H9 (cell line): ENCODE measurements around the gene TLK1. TPM values are rescaled to one million over a fixed set of nuclear protein-coding genes. Genes with fewer than 3 reads are reported as not detected.

Experiments
- DNase-seq: peaks from one replicate; pipeline ENCODE4 v3.0.0-alpha.2; 2017
- H2AFZ ChIP-seq: one replicate; pipeline ENCODE4 v1.6.1; 2013; ENCODE audit warnings: mild to moderate bottlenecking, low read length, control low read depth, moderate library complexity
- H2AK5ac ChIP-seq: 2 replicates; pipeline ENCODE4 v1.6.1; 2013; ENCODE audit warnings: low read length, control low read depth, mixed read lengths; ENCODE audit not compliant: insufficient read length
- H2BK120ac ChIP-seq: one replicate; pipeline ENCODE4 v1.6.1; 2013; ENCODE audit warnings: low read depth, mild to moderate bottlenecking, low read length, control low read depth, inconsistent platforms; ENCODE audit not compliant: poor library complexity, severe bottlenecking
- H2BK12ac ChIP-seq: 2 replicates; pipeline ENCODE4 v1.6.1; 2013; ENCODE audit warnings: low read length, control low read depth, mixed read lengths, low read depth; ENCODE audit not compliant: insufficient read length
- H2BK15ac ChIP-seq: 2 replicates; pipeline ENCODE4 v1.6.1; 2013; ENCODE audit warnings: low read depth, low read length, control low read depth
- H2BK20ac ChIP-seq: one replicate; pipeline ENCODE4 v1.6.1; 2013; ENCODE audit warnings: low read depth, mild to moderate bottlenecking, low read length, control low read depth, inconsistent platforms; ENCODE audit not compliant: poor library complexity, severe bottlenecking
- H2BK5ac ChIP-seq: 2 replicates; pipeline ENCODE4 v1.6.1; 2013; ENCODE audit warnings: low read length, control low read depth, mixed read lengths; ENCODE audit not compliant: insufficient read length
- H3K14ac ChIP-seq: 2 replicates; pipeline ENCODE4 v1.6.1; 2013; ENCODE audit warnings: low read length, control low read depth; ENCODE audit not compliant: insufficient read depth
- H3K18ac ChIP-seq: 2 replicates; pipeline ENCODE4 v1.6.1; 2013; ENCODE audit warnings: low read depth, mild to moderate bottlenecking, mixed read lengths, low read length, control low read depth; ENCODE audit not compliant: insufficient read length
- H3K23ac ChIP-seq: 2 replicates; pipeline ENCODE4 v1.6.1; 2013; ENCODE audit warnings: low read length, control low read depth, mixed read lengths, low read depth; ENCODE audit not compliant: insufficient read length
- H3K23me2 ChIP-seq: 2 replicates; pipeline ENCODE4 v1.6.1; 2013; ENCODE audit warnings: low read depth, mild to moderate bottlenecking, mixed read lengths, low read length, control low read depth; ENCODE audit not compliant: insufficient read length, poor library complexity, severe bottlenecking
- H3K27ac ChIP-seq: 2 replicates; pipeline ENCODE4 v1.5.1; 2013; ENCODE audit warnings: low read length, control low read depth, mixed read lengths, low read depth; ENCODE audit not compliant: insufficient read length
- H3K27me3 ChIP-seq: 2 replicates; pipeline ENCODE4 v1.6.1; 2013; ENCODE audit warnings: low read length, control low read depth, inconsistent platforms; ENCODE audit not compliant: insufficient read depth
- H3K4ac ChIP-seq: 2 replicates; pipeline ENCODE4 v1.6.1; 2013; ENCODE audit warnings: low read depth, mild to moderate bottlenecking, control low read depth, inconsistent platforms, low read length, moderate library complexity
- H3K4me1 ChIP-seq: 2 replicates; pipeline ENCODE4 v1.6.1; 2013; ENCODE audit warnings: low read length, control low read depth, inconsistent platforms; ENCODE audit not compliant: insufficient read depth
- H3K4me2 ChIP-seq: 2 replicates; pipeline ENCODE4 v1.6.1; 2013; ENCODE audit warnings: low read length, control low read depth, mixed read lengths; ENCODE audit not compliant: insufficient read length, insufficient read depth
- H3K56ac ChIP-seq: 2 replicates; pipeline ENCODE4 v1.6.1; 2013; ENCODE audit warnings: low read depth, mild to moderate bottlenecking, mixed read lengths, low read length, control low read depth; ENCODE audit not compliant: insufficient read length
- H3K79me1 ChIP-seq: 2 replicates; pipeline ENCODE4 v1.6.1; 2013; ENCODE audit warnings: low read depth, mild to moderate bottlenecking, moderate library complexity, low read length, control low read depth, inconsistent platforms; ENCODE audit not compliant: insufficient read depth, poor library complexity, severe bottlenecking
- H3K79me2 ChIP-seq: 2 replicates; pipeline ENCODE4 v1.6.1; 2013; ENCODE audit warnings: low read length, control low read depth, inconsistent platforms; ENCODE audit not compliant: insufficient read depth
- H3K9ac ChIP-seq: 2 replicates; pipeline ENCODE4 v1.6.1; 2013; ENCODE audit warnings: low read length, control low read depth, mixed read lengths; ENCODE audit not compliant: insufficient read length; ENCODE audit errors: extremely low read depth
- H3K9me3 ChIP-seq: one replicate; pipeline ENCODE4 v1.6.1; 2013; ENCODE audit warnings: low read depth, low read length, inconsistent platforms; ENCODE audit not compliant: control insufficient read depth
- H3T11ph ChIP-seq: one replicate; pipeline ENCODE4 v1.6.1; 2013; ENCODE audit warnings: mild to moderate bottlenecking, low read length, control low read depth, inconsistent platforms
- H4K20me1 ChIP-seq: one replicate; pipeline ENCODE4 v1.6.1; 2013; ENCODE audit not compliant: control insufficient read depth, insufficient read length, insufficient read depth
- H4K5ac ChIP-seq: 2 replicates; pipeline ENCODE4 v1.6.1; 2013; ENCODE audit warnings: low read depth, mild to moderate bottlenecking, mixed read lengths, low read length, control low read depth; ENCODE audit not compliant: insufficient read length
- H4K8ac ChIP-seq: replicated peaks from 2 replicates; pipeline ENCODE4 v1.6.1; 2013; ENCODE audit warnings: low read length, control low read depth, mixed read lengths, low read depth; ENCODE audit not compliant: insufficient read length
- H4K91ac ChIP-seq: 2 replicates; pipeline ENCODE4 v1.6.1; 2013; ENCODE audit warnings: low read depth, mild to moderate bottlenecking, moderate library complexity, mixed read lengths, low read length, control low read depth; ENCODE audit not compliant: insufficient read length
- H3K27ac Mint-ChIP-seq, 3 experiments: 2 replicates in 2 of 3; 3 replicates in 1 of 3; pipeline ENCODE4 v1.8.0; 2020 to 2021; ENCODE audit warnings: mixed read lengths in 3 of 3, mild to moderate bottlenecking in 1 of 3, moderate library complexity in 1 of 3
- H3K27me3 Mint-ChIP-seq: 2 replicates; pipeline ENCODE4 v1.8.0; 2021; ENCODE audit warnings: low read depth, mild to moderate bottlenecking, moderate library complexity, mixed read lengths
- H3K36me3 Mint-ChIP-seq, 3 experiments: 2 replicates in 2 of 3; 3 replicates in 1 of 3; pipeline ENCODE4 v1.8.0; 2020 to 2021; ENCODE audit warnings: low read depth in 3 of 3, mixed read lengths in 3 of 3; ENCODE audit not compliant: insufficient read depth in 1 of 3
- H3K4me1 Mint-ChIP-seq, 2 experiments: 2 replicates each; pipeline ENCODE4 v1.8.0; 2020; ENCODE audit warnings: mixed read lengths in 2 of 2
- H3K4me3 Mint-ChIP-seq, 2 experiments: 2 replicates in 1 of 2; 3 replicates in 1 of 2; pipeline ENCODE4 v1.8.0; 2020 to 2021; ENCODE audit warnings: mild to moderate bottlenecking in 2 of 2, mixed read lengths in 2 of 2, moderate library complexity in 1 of 2
- H3K9me3 Mint-ChIP-seq, 2 experiments: 2 replicates in 1 of 2; 3 replicates in 1 of 2; pipeline ENCODE4 v1.8.0; 2020; ENCODE audit warnings: mild to moderate bottlenecking in 2 of 2, mixed read lengths in 2 of 2, moderate library complexity in 1 of 2
- CTCF ChIP-seq: fragments of 200-600 bp; sonication (generic); conservative IDR thresholded peaks from 3 replicates; pipeline ENCODE4 v1.8.0; 2021; ENCODE audit warnings: antibody characterized with exemption, mild to moderate bottlenecking
- total RNA-seq: library from RNA; stranded (reverse); gene quantifications from 2 replicates; pipeline ENCODE4 v1.2.1, GENCODE V29; 2021

The TLK1 gene
- total RNA-seq, 1 experiment from 2014 or later, result 112 TPM

- H3K4me1 ChIP-seq, result peaks cover 1% of the 10 kb centered on the region; the same call in 1 of the 2 replicates
- H2BK5ac ChIP-seq, result no peak overlapping the region
- H2BK20ac ChIP-seq, result no peak overlapping the region
- H3K79me1 ChIP-seq, result peaks cover 8% of the 10 kb centered on the region
- H3K9me3 ChIP-seq, result no peaks in the 10 kb centered on the region
- no peak overlapping the region for H3K14ac ChIP-seq
- peaks cover 18% of the 10 kb centered on the region; the same call in 1 of the 2 replicates for H3K79me2 ChIP-seq
- no peak overlapping the region for H3K18ac ChIP-seq
- no peak overlapping the region for H2BK12ac ChIP-seq
- no peak overlapping the region for H4K91ac ChIP-seq
- no peak overlapping the region for H2BK15ac ChIP-seq
- no peak overlapping the region for H3K56ac ChIP-seq
- no peak overlapping the region for H3K9ac ChIP-seq
- Mint-ChIP-seq H3K27me3 (no peaks in the 10 kb centered on the region), H3K27ac (no peak overlapping the region), H3K9me3 (peaks cover 11 to 19% of the 10 kb centered on the region in 2 experiments; a peak in 4 of 5 replicates), H3K4me3 (no peak overlapping the region), H3K4me1 (peaks cover 19 to 22% of the 10 kb centered on the region in 2 experiments), H3K36me3 (peaks cover 17 to 38% (median 38%) of the 10 kb centered on the region in 3 experiments)
- no peaks in the 10 kb centered on the region for H4K20me1 ChIP-seq
- H4K5ac ChIP-seq, result no peak overlapping the region
- H3K4ac ChIP-seq, result no peak overlapping the region
- H3K23me2 ChIP-seq, result no peaks in the 10 kb centered on the region
- H3K27me3 ChIP-seq, result no peaks in the 10 kb centered on the region
- no peak overlapping the region for H3T11ph ChIP-seq
- no peak for TF ChIP-seq CTCF
- H2AK5ac ChIP-seq, result no peak overlapping the region
- H2BK120ac ChIP-seq, result no peak overlapping the region
- no peak overlapping the region for H3K23ac ChIP-seq
- H3K4me2 ChIP-seq, result no peak overlapping the region
- no peak for DNase-seq
- H3K27ac ChIP-seq, result no peak overlapping the region
- H2AFZ ChIP-seq, result no peak overlapping the region
- no peak overlapping the region for H4K8ac ChIP-seq
Observed at GRCh38 chr2:171098607-171099006, 62.1 kb downstream of the TLK1 start.
